ENCODE results near the gene EIF2AK3. TPM values are rescaled to one million over a fixed set of nuclear protein-coding genes. Genes with fewer than 3 reads are reported as not detected.
A peak's percentile ranks its signal among the peaks of the same experiment; 100 is the strongest.
"Not testable (repeated sequence)": the region's sequence is repeated elsewhere in the genome, so short reads cannot be mapped to it uniquely, and the experiment has no call there.

The EIF2AK3 gene
- total RNA-seq, 1 experiment from 2014 or later = 21.8 TPM

DNA sequence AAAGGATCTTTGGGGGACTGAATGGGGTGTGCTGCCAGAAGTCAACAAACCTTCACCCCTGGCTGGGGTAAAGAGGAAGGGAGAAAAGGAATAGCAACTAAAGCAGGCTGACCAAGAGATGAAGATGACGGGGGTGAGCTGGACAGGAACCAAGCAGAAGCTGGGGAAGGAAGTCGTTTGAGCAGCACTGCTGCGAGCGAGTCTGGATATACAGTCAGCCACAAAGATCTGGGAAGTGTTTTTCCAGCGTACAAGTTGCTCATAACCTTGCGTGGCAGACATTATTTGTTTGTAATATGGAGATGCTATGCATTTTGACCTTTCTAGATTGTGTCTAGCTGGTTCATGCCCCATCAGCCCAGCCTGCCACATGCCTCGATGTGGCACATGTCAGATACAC lies 71.2 kb downstream of the EIF2AK3 start:
- Mint-ChIP-seq H3K4me1 (ENCODE audit: insufficient read depth, unreplicated experiment) (no peaks in the 10 kb centered on the region), H3K9me3 (ENCODE audit: unreplicated experiment) (no peaks in the 10 kb centered on the region), H3K27me3 (ENCODE audit: insufficient read depth, unreplicated experiment) (no peaks in the 10 kb centered on the region), H3K27ac (ENCODE audit: low read depth, unreplicated experiment) (no peak overlapping the region), H3K36me3 (ENCODE audit: insufficient read depth, unreplicated experiment) (peaks cover 29% of the 10 kb centered on the region), H3K4me3 (ENCODE audit: unreplicated experiment) (no peak overlapping the region)
- ChIA-PET CTCF (interaction anchor here (0.6 to 4.8 kb wide), 6 partner anchors 116 to 365 kb away, joined by 3 to 35 read pairs (median 4); no protein-coding TSS in a partner anchor), POLR2A (no interaction called here)
- BruUV-seq (replicated peaks) = no TSS peak
- TF ChIP-seq, protein P1, sequence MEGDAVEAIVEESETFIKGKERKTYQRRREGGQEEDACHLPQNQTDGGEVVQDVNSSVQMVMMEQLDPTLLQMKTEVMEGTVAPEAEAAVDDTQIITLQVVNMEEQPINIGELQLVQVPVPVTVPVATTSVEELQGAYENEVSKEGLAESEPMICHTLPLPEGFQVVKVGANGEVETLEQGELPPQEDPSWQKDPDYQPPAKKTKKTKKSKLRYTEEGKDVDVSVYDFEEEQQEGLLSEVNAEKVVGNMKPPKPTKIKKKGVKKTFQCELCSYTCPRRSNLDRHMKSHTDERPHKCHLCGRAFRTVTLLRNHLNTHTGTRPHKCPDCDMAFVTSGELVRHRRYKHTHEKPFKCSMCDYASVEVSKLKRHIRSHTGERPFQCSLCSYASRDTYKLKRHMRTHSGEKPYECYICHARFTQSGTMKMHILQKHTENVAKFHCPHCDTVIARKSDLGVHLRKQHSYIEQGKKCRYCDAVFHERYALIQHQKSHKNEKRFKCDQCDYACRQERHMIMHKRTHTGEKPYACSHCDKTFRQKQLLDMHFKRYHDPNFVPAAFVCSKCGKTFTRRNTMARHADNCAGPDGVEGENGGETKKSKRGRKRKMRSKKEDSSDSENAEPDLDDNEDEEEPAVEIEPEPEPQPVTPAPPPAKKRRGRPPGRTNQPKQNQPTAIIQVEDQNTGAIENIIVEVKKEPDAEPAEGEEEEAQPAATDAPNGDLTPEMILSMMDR (IDR thresholded peaks at IDR 0.05; ENCODE audit: unreplicated experiment) = no peak
- intact Hi-C loops (cut with micrococcal nuclease) = no loop called here
- no peak for DNase-seq (ENCODE audit: unreplicated experiment)

DNA sequence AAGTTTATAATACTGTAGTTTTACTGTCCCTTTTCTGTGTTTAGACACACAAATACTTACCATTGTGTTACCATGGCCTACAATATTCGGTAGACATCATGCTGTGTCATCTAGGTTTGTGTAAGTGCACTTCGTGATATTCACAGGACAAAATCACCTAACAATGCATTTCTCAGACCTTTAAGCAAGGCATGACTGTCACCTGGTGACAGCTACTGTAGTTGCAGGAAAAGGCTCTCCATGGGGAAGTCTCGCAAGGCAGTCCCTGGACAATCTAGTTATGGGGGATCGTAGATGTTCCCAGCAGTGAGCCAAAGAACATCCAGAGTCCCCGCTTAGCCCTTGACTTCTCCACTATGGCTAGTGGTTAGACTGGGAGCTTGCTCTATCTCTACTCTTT lies 73.1 kb downstream of the EIF2AK3 start:
- intact Hi-C loops (cut with micrococcal nuclease) = loop anchor here (1.0 kb wide), 1 partner anchor 363 kb away; no protein-coding TSS in a partner anchor
- Mint-ChIP-seq H3K4me1 (ENCODE audit: insufficient read depth, unreplicated experiment) (no peaks in the 10 kb centered on the region), H3K27ac (ENCODE audit: low read depth, unreplicated experiment) (no peak overlapping the region), H3K4me3 (ENCODE audit: unreplicated experiment) (no peak overlapping the region), H3K9me3 (ENCODE audit: unreplicated experiment) (no peaks in the 10 kb centered on the region), H3K36me3 (ENCODE audit: insufficient read depth, unreplicated experiment) (peaks cover 13% of the 10 kb centered on the region), H3K27me3 (ENCODE audit: insufficient read depth, unreplicated experiment) (no peaks in the 10 kb centered on the region)
- DNase-seq (ENCODE audit: unreplicated experiment) = peak; percentile 27
- ChIA-PET CTCF (interaction anchor here (0.5 to 4.8 kb wide), 13 partner anchors 9 to 494 kb away, joined by 3 to 35 read pairs (median 3); no protein-coding TSS in a partner anchor), POLR2A (no interaction called here)
- TF ChIP-seq, protein P1 (IDR thresholded peaks at IDR 0.05; ENCODE audit: unreplicated experiment) = peak; percentile 38
- BruUV-seq (replicated peaks) = no TSS peak

DNA sequence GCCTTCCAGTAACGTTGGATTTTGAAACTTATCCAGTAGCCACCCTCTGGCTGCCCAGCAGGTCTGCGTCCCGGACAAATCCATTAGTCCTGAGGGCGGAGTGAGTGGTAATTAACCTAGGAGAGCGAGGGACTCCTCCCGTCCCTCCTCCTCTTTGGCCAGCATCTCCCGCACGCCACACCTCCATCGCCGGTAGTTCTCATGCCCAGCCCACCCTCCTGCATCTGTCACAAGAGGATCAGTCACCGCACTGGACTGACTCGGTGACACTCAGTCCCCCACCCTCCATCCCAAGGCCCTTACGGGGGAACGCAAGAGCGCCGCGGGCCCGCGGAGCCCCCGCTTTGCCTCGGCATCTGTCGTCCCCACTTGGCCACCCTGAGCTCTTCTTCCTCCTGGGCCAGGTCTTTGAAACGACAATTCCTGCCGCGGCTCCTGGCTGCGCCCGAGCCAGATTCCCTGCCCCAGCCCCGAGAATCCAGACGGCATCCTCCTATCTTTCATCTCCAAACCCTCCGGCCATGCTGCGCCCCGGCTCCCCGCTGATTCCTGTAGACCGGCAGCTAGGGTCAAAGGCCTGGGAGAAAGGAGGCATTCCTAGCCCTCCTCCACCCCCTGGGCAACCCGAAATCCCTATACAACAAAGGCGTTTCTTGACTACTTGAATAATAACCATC lies 77.5 kb downstream of the EIF2AK3 start:
- Mint-ChIP-seq H3K27ac (ENCODE audit: low read depth, unreplicated experiment) (no peak overlapping the region), H3K4me1 (ENCODE audit: insufficient read depth, unreplicated experiment) (no peaks in the 10 kb centered on the region), H3K27me3 (ENCODE audit: insufficient read depth, unreplicated experiment) (no peaks in the 10 kb centered on the region), H3K36me3 (ENCODE audit: insufficient read depth, unreplicated experiment) (no peaks in the 10 kb centered on the region), H3K4me3 (ENCODE audit: unreplicated experiment) (no peak overlapping the region), H3K9me3 (ENCODE audit: unreplicated experiment) (no peaks in the 10 kb centered on the region)
- POLR2A ChIA-PET = no interaction called here
- intact Hi-C loops (cut with micrococcal nuclease) = no loop called here
- no TSS peak for BruUV-seq (replicated peaks)
- TF ChIP-seq, protein P1 (IDR thresholded peaks at IDR 0.05; ENCODE audit: unreplicated experiment) = no peak
- no peak for DNase-seq (ENCODE audit: unreplicated experiment)
- CTCF ChIA-PET = no interaction called here

DNA sequence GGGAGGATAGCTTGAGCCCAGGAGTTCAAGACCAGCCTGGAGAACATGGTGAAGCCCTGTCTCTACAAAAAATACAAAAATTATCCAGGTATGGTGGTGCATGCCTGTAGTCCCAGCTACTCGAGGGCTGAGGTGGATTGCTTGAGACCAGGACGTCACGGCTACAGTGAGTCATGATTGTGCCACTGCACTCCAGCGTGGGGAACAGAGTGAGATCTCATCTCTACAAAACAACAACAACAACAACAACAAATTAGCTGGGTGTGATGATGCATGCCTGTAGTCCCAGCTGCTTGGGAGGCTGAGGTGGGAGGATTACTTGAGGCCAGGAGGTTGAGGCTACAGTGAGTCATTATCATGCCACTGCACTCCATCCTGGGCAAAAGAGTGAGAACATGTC lies 81.0 kb downstream of the EIF2AK3 start:
- BruUV-seq (replicated peaks); H3K9me3 Mint-ChIP-seq (ENCODE audit: unreplicated experiment); DNase-seq (ENCODE audit: unreplicated experiment); H3K4me3 Mint-ChIP-seq (ENCODE audit: unreplicated experiment); POLR2A ChIA-PET; H3K27me3 Mint-ChIP-seq (ENCODE audit: insufficient read depth, unreplicated experiment); H3K4me1 Mint-ChIP-seq (ENCODE audit: insufficient read depth, unreplicated experiment); H3K27ac Mint-ChIP-seq (ENCODE audit: low read depth, unreplicated experiment); H3K36me3 Mint-ChIP-seq (ENCODE audit: insufficient read depth, unreplicated experiment); intact Hi-C loops (cut with micrococcal nuclease): not testable (repeated sequence)
- CTCF ChIA-PET = interaction anchor here (0.6 to 1.1 kb wide), 3 partner anchors 123 to 356 kb away, joined by 3 to 5 read pairs (median 3); no protein-coding TSS in a partner anchor

All from MCF 10A (cell line).